Fibroblast of skin of scalp (primary cell): ENCODE results near the gene B4GALNT4.
"Not testable (repeated sequence)": the region's sequence is repeated elsewhere in the genome, so short reads cannot be mapped to it uniquely, and the experiment has no call there.

ENCODE experiments used
- DNase-seq: peaks from one replicate; pipeline ENCODE4 v3.0.0-alpha.2; 2013

Gene B4GALNT4

DNA sequence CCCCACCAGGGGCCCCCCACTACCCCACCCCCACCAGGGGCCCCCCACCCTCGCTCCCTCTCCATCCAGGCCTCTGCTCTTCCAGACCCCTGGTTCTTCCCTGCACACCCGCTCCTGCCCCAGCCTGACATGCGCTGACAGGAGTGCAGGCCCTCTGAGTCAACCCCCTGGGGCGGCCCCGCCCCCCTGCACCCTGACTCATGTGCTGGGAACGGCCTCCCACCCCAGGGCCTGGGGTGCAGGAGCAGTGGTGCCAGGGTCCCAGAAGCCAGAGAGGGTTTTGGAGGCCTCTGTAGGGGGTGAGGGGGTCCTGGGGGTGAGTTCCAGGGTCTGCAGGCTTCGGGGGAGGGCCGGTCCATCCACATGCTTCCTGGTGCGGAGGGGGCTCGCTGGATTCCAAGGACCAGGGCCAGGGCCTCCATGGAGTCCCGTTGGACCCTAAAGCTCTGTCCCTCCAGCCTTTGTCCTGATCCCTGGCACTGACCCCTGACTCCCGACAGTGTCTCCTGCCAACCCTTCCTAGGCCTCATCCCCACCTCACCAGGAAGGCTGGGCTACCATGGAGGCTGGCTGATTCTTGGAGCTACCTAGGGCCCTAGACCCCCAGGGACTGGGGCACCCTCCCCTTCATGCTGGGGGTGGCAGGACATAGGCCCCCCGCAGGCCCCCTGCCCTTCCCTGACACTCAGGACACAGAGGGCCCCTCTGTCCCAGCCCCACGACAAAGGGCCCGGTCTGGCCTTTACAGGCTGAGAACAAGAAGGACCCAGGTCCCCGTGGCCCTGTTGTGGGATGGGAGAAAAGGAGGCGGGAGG, 24.1 kb downstream of the B4GALNT4 start:
- DNase-seq = peak; percentile 84

DNA sequence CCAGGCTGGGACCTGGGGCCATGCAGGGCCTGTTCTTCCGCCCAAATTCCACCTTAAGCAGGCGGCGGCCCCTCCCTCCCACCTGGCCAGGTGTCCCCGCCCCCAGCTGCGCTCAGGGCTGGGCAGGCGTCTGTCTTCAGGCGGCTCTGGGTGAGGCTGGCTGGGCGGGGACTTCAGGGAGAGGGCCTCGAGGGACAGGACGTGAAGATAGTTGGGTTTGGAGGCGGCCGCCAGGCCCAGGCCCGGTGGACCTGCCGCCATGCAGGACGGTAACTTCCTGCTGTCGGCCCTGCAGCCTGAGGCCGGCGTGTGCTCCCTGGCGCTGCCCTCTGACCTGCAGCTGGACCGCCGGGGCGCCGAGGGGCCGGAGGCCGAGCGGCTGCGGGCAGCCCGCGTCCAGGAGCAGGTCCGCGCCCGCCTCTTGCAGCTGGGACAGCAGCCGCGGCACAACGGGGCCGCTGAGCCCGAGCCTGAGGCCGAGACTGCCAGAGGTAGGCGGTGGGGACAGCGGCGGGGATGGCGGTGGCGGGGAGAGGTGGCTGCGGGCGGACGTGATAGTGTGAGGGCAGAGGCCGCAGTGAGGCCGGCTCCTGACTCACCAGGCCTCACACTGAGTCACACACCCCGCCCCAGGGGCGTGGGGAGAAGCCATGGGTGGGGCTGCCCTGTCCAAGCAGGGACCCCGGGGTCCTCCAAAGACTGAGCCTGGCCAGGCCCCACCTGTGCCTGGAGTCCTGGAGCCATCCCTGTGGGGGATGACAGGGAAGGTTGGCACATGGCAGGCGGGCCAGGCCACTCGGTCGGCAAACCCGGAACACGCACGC, 24.9 kb downstream of the B4GALNT4 start, which contains the start of gene PKP3:
TSS of gene PKP3 (plus strand) at position 176 of the 824 bp plus-strand sequence. CDS start at position 260, 84 bp downstream.
- DNase-seq = peak; percentile 59

DNA sequence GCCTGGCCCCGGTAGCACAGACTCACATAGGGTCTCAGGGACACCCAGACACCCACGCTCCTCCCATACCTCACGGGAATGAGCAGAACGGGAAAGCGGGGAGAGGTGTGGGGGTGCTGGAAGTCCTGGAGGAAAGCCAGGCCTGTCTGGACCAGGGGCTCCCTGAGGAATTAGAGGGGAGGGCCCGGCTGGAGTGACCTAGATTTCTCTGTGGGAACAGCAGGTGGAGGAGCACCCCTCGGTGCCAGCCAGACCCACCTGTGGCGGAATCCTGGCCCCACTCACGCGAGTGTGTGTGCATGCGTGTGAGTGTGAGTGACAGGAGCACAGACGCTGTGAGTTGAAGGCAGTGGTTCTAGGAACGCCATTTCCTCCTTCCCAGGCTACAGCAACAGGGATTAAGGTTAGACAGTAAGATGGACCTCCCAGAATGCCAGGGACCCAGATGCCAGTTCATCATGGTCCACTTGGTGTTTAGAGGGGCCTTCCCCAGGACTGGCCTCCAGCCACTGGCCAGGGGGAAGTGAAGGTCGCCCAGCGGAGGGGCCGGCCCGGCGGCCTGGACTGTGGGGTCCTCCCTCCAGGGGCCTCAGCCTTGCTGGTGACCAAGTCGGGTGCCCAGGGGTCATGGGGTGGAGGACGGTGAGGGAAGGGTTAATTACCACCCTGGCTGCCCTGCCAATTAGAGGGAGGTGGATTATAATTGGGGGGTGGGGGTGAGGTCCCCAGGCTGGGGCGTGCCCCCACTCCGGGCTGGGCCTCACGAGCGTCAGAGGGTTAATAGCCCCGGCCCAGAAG, 25.8 kb downstream of the B4GALNT4 start:
- DNase-seq = no peak

DNA sequence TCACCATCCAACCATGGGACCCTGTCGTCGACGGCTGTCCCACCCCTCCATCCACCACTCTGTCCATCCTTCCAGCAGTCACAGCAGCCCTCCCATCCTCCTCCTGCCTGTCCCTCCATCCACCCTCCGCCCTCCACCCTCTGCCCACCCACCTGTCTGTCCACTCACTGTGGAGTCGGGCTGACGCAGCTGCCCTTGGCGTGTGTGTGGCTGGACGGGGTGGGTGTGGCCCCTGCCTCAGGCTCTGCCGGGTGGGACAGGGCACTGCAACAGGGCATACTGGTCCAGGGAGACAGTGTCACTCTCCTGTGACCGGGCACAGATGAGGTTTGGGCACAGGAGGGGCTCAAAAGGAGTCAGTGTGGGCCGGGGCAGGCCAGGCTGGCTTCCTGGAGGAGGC, 26.6 kb downstream of the B4GALNT4 start:
- DNase-seq = no peak

DNA sequence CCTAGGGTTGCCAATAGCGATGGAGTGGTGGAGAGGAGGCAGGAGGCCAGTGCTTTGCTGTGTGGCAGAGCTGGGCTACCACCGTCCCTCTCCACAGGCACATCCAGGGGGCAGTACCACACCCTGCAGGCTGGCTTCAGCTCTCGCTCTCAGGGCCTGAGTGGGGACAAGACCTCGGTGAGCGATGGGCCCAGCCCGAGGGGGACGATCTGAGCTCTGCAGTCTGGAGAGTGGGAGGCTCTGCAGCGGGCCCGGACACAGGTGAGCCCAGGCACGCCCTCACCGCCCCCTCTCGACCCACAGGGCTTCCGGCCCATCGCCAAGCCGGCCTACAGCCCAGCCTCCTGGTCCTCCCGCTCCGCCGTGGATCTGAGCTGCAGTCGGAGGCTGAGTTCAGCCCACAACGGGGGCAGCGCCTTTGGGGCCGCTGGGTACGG, 27.2 kb downstream of the B4GALNT4 start:
- DNase-seq = peak; percentile 28

DNA sequence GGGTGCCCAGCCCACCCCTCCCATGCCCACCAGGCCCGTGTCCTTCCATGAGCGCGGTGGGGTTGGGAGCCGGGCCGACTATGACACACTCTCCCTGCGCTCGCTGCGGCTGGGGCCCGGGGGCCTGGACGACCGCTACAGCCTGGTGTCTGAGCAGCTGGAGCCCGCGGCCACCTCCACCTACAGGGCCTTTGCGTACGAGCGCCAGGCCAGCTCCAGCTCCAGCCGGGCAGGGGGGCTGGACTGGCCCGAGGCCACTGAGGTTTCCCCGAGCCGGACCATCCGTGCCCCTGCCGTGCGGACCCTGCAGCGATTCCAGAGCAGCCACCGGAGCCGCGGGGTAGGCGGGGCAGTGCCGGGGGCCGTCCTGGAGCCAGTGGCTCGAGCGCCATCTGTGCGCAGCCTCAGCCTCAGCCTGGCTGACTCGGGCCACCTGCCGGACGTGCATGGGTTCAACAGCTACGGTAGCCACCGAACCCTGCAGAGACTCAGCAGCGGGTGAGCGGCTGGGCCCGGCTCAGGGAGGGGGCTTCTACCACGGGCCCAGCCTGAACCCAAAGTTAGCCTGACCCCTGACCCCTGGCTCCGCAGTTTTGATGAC, 27.7 kb downstream of the B4GALNT4 start:
- peak; percentile 65 for DNase-seq

DNA sequence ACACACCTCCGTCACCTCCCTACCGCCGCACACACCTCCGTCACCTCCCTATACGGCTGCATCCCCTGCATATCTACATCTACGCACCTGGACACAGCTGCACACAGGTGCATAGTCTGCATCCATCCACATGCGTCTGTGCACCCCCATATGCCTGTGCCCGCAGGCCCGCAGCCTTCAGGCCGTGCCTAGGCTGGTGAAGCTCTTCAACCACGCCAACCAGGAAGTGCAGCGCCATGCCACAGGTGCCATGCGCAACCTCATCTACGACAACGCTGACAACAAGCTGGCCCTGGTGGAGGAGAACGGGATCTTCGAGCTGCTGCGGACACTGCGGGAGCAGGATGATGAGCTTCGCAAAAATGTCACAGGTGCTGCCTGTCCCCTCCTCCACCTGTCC, 29.5 kb downstream of the B4GALNT4 start:
- no peak for DNase-seq

DNA sequence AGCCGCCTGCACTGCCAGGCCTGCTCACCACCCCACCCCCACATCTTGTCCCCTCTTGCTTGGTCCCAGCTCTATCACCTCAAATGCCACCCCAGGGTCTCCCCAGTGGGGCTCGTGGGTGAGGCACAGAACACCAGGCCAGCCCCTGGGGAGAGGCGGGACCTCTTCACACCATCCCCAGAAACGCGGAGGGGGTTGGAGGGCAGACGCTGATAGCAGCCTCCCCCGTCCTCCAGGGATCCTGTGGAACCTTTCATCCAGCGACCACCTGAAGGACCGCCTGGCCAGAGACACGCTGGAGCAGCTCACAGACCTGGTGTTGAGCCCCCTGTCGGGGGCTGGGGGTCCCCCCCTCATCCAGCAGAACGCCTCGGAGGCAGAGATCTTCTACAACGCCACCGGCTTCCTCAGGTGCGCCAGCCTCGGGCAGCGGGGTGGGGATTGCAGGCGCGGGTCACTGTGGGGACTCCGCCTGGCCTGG, 30.5 kb downstream of the B4GALNT4 start:
- DNase-seq = no peak

DNA sequence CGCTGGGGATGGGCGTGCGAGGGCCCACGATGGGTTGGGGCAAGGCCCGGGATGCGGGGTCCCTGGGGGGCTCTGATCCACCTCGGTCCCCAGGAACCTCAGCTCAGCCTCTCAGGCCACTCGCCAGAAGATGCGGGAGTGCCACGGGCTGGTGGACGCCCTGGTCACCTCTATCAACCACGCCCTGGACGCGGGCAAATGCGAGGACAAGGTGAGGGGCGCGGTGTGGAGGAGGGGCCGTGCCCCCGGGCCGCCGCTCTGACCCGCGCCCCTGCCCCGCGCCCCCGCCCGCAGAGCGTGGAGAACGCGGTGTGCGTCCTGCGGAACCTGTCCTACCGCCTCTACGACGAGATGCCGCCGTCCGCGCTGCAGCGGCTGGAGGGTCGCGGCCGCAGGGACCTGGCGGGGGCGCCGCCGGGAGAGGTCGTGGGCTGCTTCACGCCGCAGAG, 31.0 kb downstream of the B4GALNT4 start:
- no peak for DNase-seq

DNA sequence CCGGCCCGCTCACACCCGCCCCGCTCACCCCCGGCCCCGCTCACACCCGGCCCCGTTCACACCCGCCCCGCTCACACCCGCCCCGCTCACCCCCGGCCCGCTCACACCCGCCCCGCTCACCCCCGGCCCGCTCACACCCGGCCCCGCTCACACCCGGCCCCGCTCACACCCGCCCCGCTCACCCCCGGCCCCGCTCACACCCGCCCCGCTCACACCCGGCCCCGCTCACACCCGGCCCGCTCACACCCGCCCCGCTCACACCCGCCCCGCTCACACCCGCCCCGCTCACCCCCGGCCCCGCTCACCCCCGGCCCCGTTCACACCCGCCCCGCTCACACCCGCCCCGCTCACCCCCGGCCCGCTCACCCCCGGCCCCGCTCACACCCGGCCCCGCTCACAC, 31.9 kb downstream of the B4GALNT4 start:
- DNase-seq = not testable (repeated sequence)

DNA sequence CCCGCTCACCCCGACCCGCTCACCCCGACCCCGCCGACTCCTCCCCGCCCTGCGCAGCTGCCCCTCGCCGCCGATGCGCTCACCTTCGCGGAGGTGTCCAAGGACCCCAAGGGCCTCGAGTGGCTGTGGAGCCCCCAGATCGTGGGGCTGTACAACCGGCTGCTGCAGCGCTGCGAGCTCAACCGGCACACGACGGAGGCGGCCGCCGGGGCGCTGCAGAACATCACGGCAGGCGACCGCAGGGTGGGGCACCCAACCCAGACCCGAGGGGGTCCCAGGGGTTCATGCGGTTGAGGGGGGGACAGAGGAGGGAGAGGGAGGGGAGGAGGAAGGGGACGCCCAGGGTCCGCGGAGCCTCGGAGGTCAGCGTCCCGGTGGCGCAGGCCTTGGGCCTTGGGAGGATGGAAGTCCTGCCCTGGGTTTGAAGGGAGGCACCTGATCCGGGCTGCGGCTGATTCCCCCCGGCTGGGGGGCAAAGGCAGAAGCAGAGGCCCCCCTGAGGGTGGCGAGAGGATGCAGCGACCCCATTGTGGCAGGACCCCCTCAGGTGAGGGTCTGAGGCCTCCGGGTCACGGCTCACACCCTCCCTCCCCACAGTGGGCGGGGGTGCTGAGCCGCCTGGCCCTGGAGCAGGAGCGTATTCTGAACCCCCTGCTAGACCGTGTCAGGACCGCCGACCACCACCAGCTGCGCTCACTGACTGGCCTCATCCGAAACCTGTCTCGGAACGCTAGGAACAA, 33.9 kb downstream of the B4GALNT4 start:
- no peak for DNase-seq

DNA sequence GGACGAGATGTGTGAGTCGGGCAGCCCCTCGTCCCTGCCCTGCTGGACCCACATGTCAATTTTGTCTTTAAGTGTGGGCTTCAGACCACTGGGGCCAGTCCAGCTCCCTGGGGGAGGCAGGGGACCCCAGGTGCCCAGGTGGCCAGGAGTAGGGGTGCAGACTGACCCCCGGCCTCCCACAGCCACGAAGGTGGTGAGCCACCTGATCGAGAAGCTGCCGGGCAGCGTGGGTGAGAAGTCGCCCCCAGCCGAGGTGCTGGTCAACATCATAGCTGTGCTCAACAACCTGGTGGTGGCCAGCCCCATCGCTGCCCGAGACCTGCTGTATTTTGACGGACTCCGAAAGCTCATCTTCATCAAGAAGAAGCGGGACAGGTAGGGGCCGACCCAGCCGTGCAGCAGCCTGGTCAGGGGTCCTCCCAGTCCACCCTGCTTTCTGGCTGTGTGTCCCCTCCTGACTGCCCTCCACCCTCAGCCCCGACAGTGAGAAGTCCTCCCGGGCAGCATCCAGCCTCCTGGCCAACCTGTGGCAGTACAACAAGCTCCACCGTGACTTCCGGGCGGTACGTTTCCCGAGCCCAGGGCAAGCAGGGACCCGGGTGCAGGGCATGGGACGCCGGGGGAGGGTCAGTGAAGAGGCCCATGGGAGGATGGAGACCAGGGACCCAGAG, 34.6 kb downstream of the B4GALNT4 start:
- no peak for DNase-seq

DNA sequence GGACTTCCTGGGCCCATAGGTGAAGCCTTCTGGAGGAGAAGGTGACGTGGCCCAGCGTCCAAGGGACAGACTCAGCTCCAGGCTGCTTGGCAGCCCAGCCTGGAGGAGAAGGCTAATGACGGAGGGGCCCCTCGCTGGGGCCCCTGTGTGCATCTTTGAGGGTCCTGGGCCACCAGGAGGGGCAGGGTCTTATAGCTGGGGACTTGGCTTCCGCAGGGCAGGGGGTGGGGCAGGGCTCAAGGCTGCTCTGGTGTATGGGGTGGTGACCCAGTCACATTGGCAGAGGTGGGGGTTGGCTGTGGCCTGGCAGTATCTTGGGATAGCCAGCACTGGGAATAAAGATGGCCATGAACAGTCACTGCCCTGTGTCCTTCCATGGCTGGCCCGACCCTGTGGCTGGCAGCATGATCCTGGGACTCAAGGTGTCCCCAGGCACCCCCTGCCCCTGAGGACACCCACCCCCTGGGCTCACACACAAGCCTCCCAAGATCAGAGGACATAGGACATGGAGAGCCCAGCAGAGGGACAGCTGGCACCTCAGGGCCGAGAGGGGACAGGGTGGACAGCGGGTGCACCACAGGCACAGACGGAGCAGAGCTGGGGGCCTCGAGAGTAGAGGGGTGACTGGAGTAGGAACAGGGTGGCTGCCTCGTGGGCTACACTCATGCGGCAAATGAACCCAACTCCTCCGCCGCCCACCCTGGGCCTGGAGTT, 35.4 kb downstream of the B4GALNT4 start:
- no peak for DNase-seq

DNA sequence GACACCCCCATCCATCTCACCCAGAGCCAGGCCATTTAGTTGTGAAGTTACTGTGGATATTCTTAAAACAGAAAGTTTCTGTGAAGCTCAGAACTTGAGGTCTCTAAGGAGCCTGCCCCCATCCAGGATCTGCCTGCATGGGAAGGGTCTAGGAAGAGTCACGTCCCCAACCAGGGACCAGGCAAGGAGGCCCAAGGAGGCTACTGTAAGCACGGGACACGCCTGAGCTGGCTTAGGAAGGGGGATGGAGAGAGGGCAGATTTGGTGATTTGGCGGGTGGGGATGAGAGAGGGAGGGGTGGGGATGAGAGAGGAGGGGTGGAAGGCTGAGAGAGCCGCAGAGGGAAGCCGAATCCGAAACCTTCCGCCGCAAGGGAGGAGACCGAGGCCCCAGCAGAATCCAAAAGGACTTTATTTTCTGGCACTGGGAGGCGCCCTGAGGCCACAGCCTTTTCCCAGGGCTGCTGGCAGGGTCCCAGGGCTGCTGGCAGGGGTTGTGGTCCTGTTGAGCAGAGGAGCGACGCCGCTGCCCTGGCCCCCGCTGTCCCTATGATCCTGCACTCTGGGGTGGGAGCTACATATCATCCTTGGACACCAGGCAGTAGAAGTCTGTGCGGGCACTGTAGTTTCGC, 36.1 kb downstream of the B4GALNT4 start:
- DNase-seq = peak; percentile 32

DNA sequence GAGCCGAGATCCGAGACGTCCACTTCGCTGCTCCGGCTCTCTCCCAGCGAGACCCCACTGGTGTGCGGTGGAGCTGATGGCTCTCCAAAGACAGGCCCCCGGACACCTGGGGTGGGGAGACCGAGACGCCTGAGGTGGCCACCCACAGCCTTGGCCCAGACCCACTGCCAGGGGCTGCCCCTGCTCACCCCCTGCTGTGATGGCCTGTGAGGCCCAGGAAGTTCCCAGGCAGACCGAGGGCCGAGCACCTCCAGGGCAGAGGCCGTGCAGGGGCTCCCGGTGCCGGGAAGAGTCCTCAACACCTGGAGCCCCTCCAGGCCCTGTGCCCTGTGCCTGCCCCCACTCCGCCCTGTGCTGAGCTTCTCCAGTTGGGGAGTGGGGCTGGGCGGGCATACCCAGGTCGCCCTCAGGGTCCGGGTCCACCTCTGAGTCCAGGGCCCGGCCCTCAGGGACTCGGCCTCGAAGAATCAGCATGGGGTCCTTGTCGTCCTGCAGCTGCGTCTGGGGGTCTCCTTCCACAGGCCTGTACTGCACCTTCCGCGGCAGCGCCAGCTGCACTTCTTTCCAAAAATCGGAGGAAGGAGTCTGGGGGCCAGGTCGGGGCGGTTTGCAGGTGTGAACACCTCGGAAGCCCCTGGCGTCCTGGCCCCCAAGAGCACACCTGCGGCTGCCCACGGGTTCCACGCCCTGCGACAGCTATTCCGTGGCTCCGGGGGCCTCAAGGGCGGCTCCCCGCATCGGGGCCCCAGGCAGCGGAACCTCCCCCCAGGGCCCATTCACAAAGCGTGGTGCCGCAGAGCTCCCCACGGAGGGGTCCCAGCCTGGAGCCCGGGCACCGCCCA, 36.9 kb downstream of the B4GALNT4 start:
- DNase-seq = no peak

DNA sequence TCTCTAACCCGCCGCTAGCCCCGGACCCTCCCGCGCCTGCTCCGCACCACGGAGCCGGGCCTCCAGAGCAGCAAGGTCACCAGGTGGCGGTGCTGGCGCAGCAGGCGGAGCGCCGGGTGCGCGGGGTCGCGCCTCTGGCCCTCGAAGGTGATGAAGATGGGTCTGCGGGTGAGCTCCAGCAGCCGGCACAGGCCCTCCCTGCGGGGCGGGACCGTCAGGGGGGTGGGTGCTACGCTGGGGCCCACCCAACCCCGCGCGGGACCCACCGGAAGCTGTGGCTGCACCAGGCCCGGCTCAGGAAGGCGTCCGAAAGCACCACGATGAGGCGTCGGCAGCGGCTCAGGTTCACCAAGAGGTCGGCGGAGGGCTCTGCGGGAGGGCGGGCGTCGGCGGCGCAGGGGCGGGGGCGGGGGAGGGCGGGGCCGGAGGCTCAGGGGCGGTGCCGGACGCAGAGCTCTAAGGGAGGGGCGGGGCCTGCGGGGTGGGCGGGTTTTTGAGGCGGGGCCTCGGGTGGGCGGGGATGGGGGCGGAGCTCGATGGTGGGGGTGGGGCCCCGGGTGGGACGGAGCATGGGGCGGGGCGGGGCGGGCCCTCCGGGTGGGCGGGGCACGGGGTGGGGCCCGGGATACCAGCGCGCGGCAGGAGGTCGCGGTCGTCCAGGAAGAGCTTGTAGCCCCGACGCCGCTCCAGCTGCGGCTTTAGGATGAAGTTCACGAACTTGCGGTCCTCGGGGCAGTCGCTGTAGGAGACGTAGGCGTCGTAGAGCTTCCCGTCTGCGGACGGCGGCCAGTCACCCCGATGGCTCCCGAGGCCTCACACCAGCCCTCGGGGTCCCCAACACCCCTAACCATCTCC, 37.7 kb downstream of the B4GALNT4 start:
- peak; percentile 82 for DNase-seq

DNA sequence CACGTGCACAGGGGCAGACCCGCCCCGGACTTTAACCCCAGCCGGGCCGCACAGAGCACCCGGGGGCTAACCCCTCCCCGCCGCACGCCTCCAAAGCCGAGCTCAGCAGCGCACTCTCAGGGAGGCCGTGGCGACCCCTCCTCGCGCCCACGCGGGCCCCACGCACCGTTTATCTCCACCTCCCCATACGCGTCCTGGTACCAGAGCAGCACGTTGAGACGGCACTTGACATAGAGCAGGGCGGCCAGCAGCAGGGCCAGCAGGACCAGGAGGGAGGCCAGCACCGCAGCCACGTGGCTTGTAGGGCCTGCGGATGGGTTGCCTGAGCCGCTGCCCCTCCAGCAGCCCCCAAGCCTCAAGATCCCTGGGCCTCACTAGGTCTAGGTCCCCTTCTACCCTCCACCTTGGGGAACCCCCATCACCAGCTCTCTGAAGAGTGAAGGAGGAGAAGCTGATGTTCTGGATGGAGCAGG, 38.4 kb downstream of the B4GALNT4 start:
- no peak for DNase-seq
